ENCODE data around the gene ZFYVE27.

ZFYVE27 gene

DNA sequence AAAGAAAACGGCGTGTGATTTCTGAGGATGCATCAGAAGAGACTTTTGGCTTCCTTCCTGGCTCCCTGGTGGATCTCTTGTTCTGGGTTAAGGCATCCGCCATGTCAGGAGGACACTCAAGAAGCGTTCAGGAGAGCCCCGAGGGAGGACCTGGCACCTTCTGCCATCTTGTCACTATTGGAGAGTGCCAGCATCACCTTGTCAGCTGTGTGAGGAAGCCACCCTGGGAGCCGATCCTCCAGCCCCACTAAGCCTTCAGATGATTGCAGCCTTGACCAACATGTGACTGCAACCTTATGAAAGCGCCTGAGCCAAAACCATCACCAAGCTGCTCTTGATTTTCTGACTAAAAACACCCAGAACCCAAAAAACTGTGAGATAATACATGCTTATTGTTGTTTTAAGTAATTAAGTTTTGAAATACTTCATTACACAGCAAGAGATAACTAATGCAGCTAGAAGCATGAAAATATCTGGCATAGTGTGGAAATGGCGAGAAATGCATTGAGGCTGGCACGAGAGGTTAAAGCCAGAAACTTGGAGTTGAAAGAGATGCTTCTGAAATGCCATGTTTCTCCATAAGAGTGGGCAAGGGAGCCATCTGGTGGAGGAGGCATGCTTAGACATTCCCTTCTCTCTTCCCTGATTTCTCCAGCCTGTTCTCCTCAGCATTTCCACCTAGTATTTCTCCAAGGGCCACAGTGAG lies 5.4 kb upstream of the ZFYVE27 start:
- H3K9ac ChIP-seq (ENCODE audit: low read length): no peak overlapping the region
- DNase-seq: peak; percentile 64 to 87
- no peak overlapping the region for H4K8ac ChIP-seq (ENCODE audit: low read depth, low read length)
- peaks cover 2% of the 10 kb centered on the region for H3K9me3 ChIP-seq (ENCODE audit: insufficient read depth, low read depth, low read length)
- H3K79me2 ChIP-seq (ENCODE audit: control insufficient read depth, insufficient read depth, low read length, poor library complexity): no peaks in the 10 kb centered on the region
- no peak overlapping the region for H3K4ac ChIP-seq (ENCODE audit: low read depth, low read length)
- H3K23ac ChIP-seq (ENCODE audit: low read length): no peak overlapping the region
- H2AK5ac ChIP-seq (ENCODE audit: low read length): no peak overlapping the region
- H3K27me3 ChIP-seq (ENCODE audit: insufficient read depth, low read length): no peaks in the 10 kb centered on the region
- H2AFZ ChIP-seq (ENCODE audit: insufficient read depth, low read length, poor library complexity): no peak overlapping the region
- no peak overlapping the region for H2BK12ac ChIP-seq (ENCODE audit: low read length)
- H3K4me1 ChIP-seq (ENCODE audit: control insufficient read depth in 1 of 2, insufficient read depth in 2 of 2, low read length in 2 of 2): peaks cover 1 to 2% of the 10 kb centered on the region in 2 experiments
- no peak overlapping the region for H3K14ac ChIP-seq (ENCODE audit: low read length)
- no peak overlapping the region for H4K91ac ChIP-seq (ENCODE audit: low read depth, low read length)
- H3K4me3 ChIP-seq (ENCODE audit: low read depth, low read length): no peak overlapping the region
- no peak overlapping the region for H3K4me2 ChIP-seq (ENCODE audit: low read length)
- H3K36me3 ChIP-seq (ENCODE audit: control insufficient read depth in 1 of 2, insufficient read depth in 2 of 2, low read length in 2 of 2): no peaks in the 10 kb centered on the region
- no peak overlapping the region for H3K27ac ChIP-seq (ENCODE audit: low read depth, low read length)
- H3K18ac ChIP-seq (ENCODE audit: low read length): no peak overlapping the region
- H2BK120ac ChIP-seq (ENCODE audit: insufficient read depth, low read length, poor library complexity): no peak overlapping the region
- no peak overlapping the region for H4K12ac ChIP-seq (ENCODE audit: low read depth, low read length)
- no peak overlapping the region for H2BK5ac ChIP-seq (ENCODE audit: low read depth, low read length, poor library complexity)
- WGBS (ENCODE audit: extremely low coverage, insufficient coverage, insufficient read length): no CpG with 5 or more reads among the region's 9 CpGs
- no peaks in the 10 kb centered on the region for H3K79me1 ChIP-seq (ENCODE audit: low read length)

GRCh38 chr10:97732052-97732359 lies 4.9 kb upstream of the ZFYVE27 start:
- DNase-seq: no peak
- Histone ChIP-seq H3K4me2 (ENCODE audit: low read length) (no peak overlapping the region), H4K8ac (ENCODE audit: low read depth, low read length) (no peak overlapping the region), H3K27me3 (ENCODE audit: insufficient read depth, low read length) (no peaks in the 10 kb centered on the region), H2BK12ac (ENCODE audit: low read length) (no peak overlapping the region), H4K12ac (ENCODE audit: low read depth, low read length) (no peak overlapping the region), H2BK5ac (ENCODE audit: low read depth, low read length, poor library complexity) (no peak overlapping the region), H3K79me2 (ENCODE audit: control insufficient read depth, insufficient read depth, low read length, poor library complexity) (peaks cover under 1% of the 10 kb centered on the region), H4K91ac (ENCODE audit: low read depth, low read length) (no peak overlapping the region), H3K4me3 (ENCODE audit: low read depth, low read length) (no peak overlapping the region), H2BK120ac (ENCODE audit: insufficient read depth, low read length, poor library complexity) (no peak overlapping the region), H3K9me3 (ENCODE audit: insufficient read depth, low read depth, low read length) (peaks cover 2% of the 10 kb centered on the region), H3K4ac (ENCODE audit: low read depth, low read length) (no peak overlapping the region), H3K79me1 (ENCODE audit: low read length) (peaks cover 3% of the 10 kb centered on the region), H3K4me1 (ENCODE audit: control insufficient read depth in 1 of 2, insufficient read depth in 2 of 2, low read length in 2 of 2) (peaks cover 2 to 4% of the 10 kb centered on the region in 2 experiments), H2AFZ (ENCODE audit: insufficient read depth, low read length, poor library complexity) (no peak overlapping the region), H3K18ac (ENCODE audit: low read length) (no peak overlapping the region), H3K27ac (ENCODE audit: low read depth, low read length) (no peak overlapping the region), H3K9ac (ENCODE audit: low read length) (no peak overlapping the region), H3K14ac (ENCODE audit: low read length) (no peak overlapping the region), H3K36me3 (ENCODE audit: control insufficient read depth in 1 of 2, insufficient read depth in 2 of 2, low read length in 2 of 2) (no peaks in the 10 kb centered on the region), H3K23ac (ENCODE audit: low read length) (no peak overlapping the region), H2AK5ac (ENCODE audit: low read length) (no peak overlapping the region)
- WGBS (ENCODE audit: extremely low coverage, insufficient coverage, insufficient read length): no CpG with 5 or more reads among the region's 4 CpGs

GRCh38 chr10:97733256-97733655 lies 3.7 kb upstream of the ZFYVE27 start:
- Histone ChIP-seq H3K36me3 (ENCODE audit: control insufficient read depth in 1 of 2, insufficient read depth in 2 of 2, low read length in 2 of 2) (no peaks in the 10 kb centered on the region), H3K4ac (ENCODE audit: low read depth, low read length) (no peak overlapping the region), H3K14ac (ENCODE audit: low read length) (no peak overlapping the region), H4K8ac (ENCODE audit: low read depth, low read length) (no peak overlapping the region), H3K9me3 (ENCODE audit: insufficient read depth, low read depth, low read length) (peaks cover 2% of the 10 kb centered on the region), H3K4me1 (ENCODE audit: control insufficient read depth in 1 of 2, insufficient read depth in 2 of 2, low read length in 2 of 2) (peaks cover 6 to 9% of the 10 kb centered on the region in 2 experiments), H4K91ac (ENCODE audit: low read depth, low read length) (no peak overlapping the region), H2BK5ac (ENCODE audit: low read depth, low read length, poor library complexity) (no peak overlapping the region), H3K27ac (ENCODE audit: low read depth, low read length) (no peak overlapping the region), H3K23ac (ENCODE audit: low read length) (no peak overlapping the region), H3K9ac (ENCODE audit: low read length) (no peak overlapping the region), H3K18ac (ENCODE audit: low read length) (no peak overlapping the region), H3K79me2 (ENCODE audit: control insufficient read depth, insufficient read depth, low read length, poor library complexity) (peaks cover 9% of the 10 kb centered on the region), H3K4me3 (ENCODE audit: low read depth, low read length) (no peak overlapping the region), H3K27me3 (ENCODE audit: insufficient read depth, low read length) (no peaks in the 10 kb centered on the region), H3K79me1 (ENCODE audit: low read length) (peaks cover 6% of the 10 kb centered on the region), H2AFZ (ENCODE audit: insufficient read depth, low read length, poor library complexity) (no peak overlapping the region), H3K4me2 (ENCODE audit: low read length) (no peak overlapping the region), H4K12ac (ENCODE audit: low read depth, low read length) (no peak overlapping the region), H2BK120ac (ENCODE audit: insufficient read depth, low read length, poor library complexity) (no peak overlapping the region), H2BK12ac (ENCODE audit: low read length) (no peak overlapping the region), H2AK5ac (ENCODE audit: low read length) (no peak overlapping the region)
- no CpG with 5 or more reads among the region's 5 CpGs for WGBS (ENCODE audit: extremely low coverage, insufficient coverage, insufficient read length)
- DNase-seq: no peak

GRCh38 chr10:97734021-97734420 lies 2.9 kb upstream of the ZFYVE27 start:
- Histone ChIP-seq H4K8ac (ENCODE audit: low read depth, low read length) (no peak overlapping the region), H2BK120ac (ENCODE audit: insufficient read depth, low read length, poor library complexity) (no peak overlapping the region), H3K9me3 (ENCODE audit: insufficient read depth, low read depth, low read length) (peaks cover 4% of the 10 kb centered on the region), H2AK5ac (ENCODE audit: low read length) (no peak overlapping the region), H4K91ac (ENCODE audit: low read depth, low read length) (no peak overlapping the region), H3K27ac (ENCODE audit: low read depth, low read length) (no peak overlapping the region), H2AFZ (ENCODE audit: insufficient read depth, low read length, poor library complexity) (no peak overlapping the region), H3K4ac (ENCODE audit: low read depth, low read length) (no peak overlapping the region), H3K4me1 (ENCODE audit: control insufficient read depth in 1 of 2, insufficient read depth in 2 of 2, low read length in 2 of 2) (peaks cover 6 to 9% of the 10 kb centered on the region in 2 experiments), H3K79me2 (ENCODE audit: control insufficient read depth, insufficient read depth, low read length, poor library complexity) (peaks cover 9% of the 10 kb centered on the region), H3K4me3 (ENCODE audit: low read depth, low read length) (no peak overlapping the region), H3K79me1 (ENCODE audit: low read length) (peaks cover 6% of the 10 kb centered on the region), H3K14ac (ENCODE audit: low read length) (no peak overlapping the region), H3K9ac (ENCODE audit: low read length) (no peak overlapping the region), H2BK12ac (ENCODE audit: low read length) (no peak overlapping the region), H3K36me3 (ENCODE audit: control insufficient read depth in 1 of 2, insufficient read depth in 2 of 2, low read length in 2 of 2) (peaks cover 4 to 5% of the 10 kb centered on the region in 2 experiments), H4K12ac (ENCODE audit: low read depth, low read length) (no peak overlapping the region), H3K4me2 (ENCODE audit: low read length) (no peak overlapping the region), H3K18ac (ENCODE audit: low read length) (no peak overlapping the region), H2BK5ac (ENCODE audit: low read depth, low read length, poor library complexity) (no peak overlapping the region), H3K27me3 (ENCODE audit: insufficient read depth, low read length) (no peaks in the 10 kb centered on the region), H3K23ac (ENCODE audit: low read length) (no peak overlapping the region)
- no CpG with 5 or more reads among the region's 6 CpGs for WGBS (ENCODE audit: extremely low coverage, insufficient coverage, insufficient read length)
- no peak for DNase-seq

Measured in trophoblast cell (in vitro differentiated cells and primary cell).